ENCODE results near the gene CAMTA1. TPM values are rescaled to one million over a fixed set of nuclear protein-coding genes. Genes with fewer than 3 reads are reported as not detected.

The CAMTA1 gene
- total and polyA plus RNA-seq, 9 of the 15 experiments (the other 6 are each of a cell fraction or from before 2014, with no cell fraction given) = 43.9 to 161 (median 65.9) TPM

GRCh38 chr1:7261490-7261889 is 476.2 kb downstream of the CAMTA1 start:
- Histone ChIP-seq H3K4me2 (ENCODE audit: insufficient read depth, low read length) (no peak overlapping the region), H3K79me2 (ENCODE audit: control insufficient read depth, insufficient read depth, low read length) (no peaks in the 10 kb centered on the region), H3K27me3 (ENCODE audit: control insufficient read depth in 2 of 2, insufficient read depth in 2 of 2, low read length in 2 of 2) (peaks cover 35 to 47% of the 10 kb centered on the region in 2 experiments; a peak in 4 of 5 replicates), H3K4me1 (replicated peaks in 1 of 2; ENCODE audit: control insufficient read depth in 2 of 2, insufficient read depth in 2 of 2, low read length in 2 of 2) (no peaks in the 10 kb centered on the region), H3K4me3 (no peak overlapping the region), H3K36me3 (ENCODE audit: control insufficient read depth, insufficient read depth, low read length) (no peaks in the 10 kb centered on the region), H3K9ac (ENCODE audit: insufficient read depth in 1 of 2, low read depth in 2 of 2, low read length in 2 of 2) (no peak overlapping the region), H3K9me1 (ENCODE audit: control insufficient read depth, insufficient read depth, low read length) (no peaks in the 10 kb centered on the region), H3K9me3 (replicated peaks; ENCODE audit: control insufficient read depth, insufficient read depth, low read depth, low read length) (no peaks in the 10 kb centered on the region), H2AFZ (ENCODE audit: low read depth, low read length) (no peak overlapping the region), H4K20me1 (replicated peaks; ENCODE audit: control insufficient read depth, insufficient read depth, low read length) (no peaks in the 10 kb centered on the region), H3K27ac (ENCODE audit: extremely low read depth, low read depth, low read length) (no peak overlapping the region)
- ChIA-PET POLR2A (interaction anchor here (1.1 kb wide), 1 partner anchor 20 kb away, joined by 4 read pairs; no protein-coding TSS in a partner anchor), CTCF (ENCODE audit: low intra/inter-chr PET ratio) (no interaction called here)
- intact Hi-C loops (cut with micrococcal nuclease) = no loop called here
- in situ Hi-C loops (cut with MboI) = no loop called here
- no peak for DNase-seq (ENCODE audit: extremely low read depth in 1 of 4, low spot score in 3 of 4)
- BruUV-seq (replicated peaks) = no TSS peak
- ATAC-seq = no peak
- WGBS (ENCODE audit: insufficient coverage, low coverage, missing lambda C conversion rate) = 2% methylated on average over 8 of the region's 8 CpGs
- no peak for FAIRE-seq
- TF ChIP-seq ZNF609 (CRISPR knock-in tag; IDR thresholded peaks at IDR 0.05; ENCODE audit: borderline replicate concordance) (no peak), UBTF (IDR thresholded peaks at IDR 0.05; ENCODE audit: borderline replicate concordance in 1 of 2, low read depth in 2 of 2, low read length in 2 of 2) (no peak), BCOR (IDR thresholded peaks at IDR 0.05) (no peak), ZNF407 (IDR thresholded peaks at IDR 0.05; ENCODE audit: low read depth) (no peak), PTBP1 (IDR thresholded peaks at IDR 0.05; ENCODE audit: low read depth, low read length) (no peak), PPARD (CRISPR knock-in tag; IDR thresholded peaks at IDR 0.05) (no peak), POLR3G (IDR thresholded peaks at IDR 0.05; ENCODE audit: extremely low read depth, insufficient read length, insufficient replicate concordance) (no peak)
